HG02840 (cell line): ENCODE results near the gene ERC1.
"Not testable (repeated sequence)": the region's sequence is repeated elsewhere in the genome, so short reads cannot be mapped to it uniquely, and the experiment has no call there.

ENCODE experiments used
- ATAC-seq: cut with Tn5 transposase; IDR thresholded peaks from one replicate; pipeline ENCODE4 v1.9.1; 2021; ENCODE audit warnings: mild to moderate bottlenecking, moderate library complexity, moderate number of reproducible peaks; ENCODE audit not compliant: unreplicated experiment, low FRiP score

ERC1 gene

DNA sequence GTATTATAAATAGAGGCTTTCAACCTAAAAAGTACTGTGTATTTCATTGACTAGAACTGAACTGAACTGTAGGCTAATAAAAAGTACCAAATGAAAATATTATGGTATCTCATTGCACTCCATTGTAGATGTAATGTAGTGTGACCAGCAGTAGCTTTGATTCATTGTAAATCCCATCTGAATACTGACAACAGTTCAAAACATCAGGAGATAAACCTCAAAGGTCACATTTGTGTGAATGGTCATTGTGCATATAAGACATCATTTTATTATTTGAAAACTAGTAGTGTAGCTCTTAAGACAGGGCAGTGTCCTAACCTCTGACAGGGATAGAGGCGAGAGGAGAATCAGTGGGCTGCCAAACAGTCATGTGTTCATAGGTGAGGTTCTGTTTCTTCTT is 316.8 kb downstream of the ERC1 start:
- ATAC-seq = no peak

DNA sequence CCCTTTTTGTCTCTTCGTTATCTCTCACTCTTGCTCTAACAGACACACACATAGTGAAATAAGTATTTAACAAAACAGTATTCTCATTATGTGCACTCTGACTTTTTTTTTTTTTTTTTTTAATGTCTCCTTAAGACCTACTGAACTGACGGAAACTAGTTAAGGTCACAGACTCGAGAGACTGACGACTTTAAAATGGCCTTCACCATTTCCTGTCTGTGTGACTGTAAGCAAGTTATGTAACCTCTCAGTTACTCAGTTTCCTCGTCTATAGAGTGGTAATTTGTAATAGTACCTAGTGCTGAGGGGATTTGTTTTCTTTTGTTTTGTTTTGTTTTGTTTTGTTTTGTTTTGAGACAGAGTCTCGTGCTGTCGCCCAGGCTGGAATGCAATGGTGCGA is 318.6 kb downstream of the ERC1 start:
- ATAC-seq = no peak

DNA sequence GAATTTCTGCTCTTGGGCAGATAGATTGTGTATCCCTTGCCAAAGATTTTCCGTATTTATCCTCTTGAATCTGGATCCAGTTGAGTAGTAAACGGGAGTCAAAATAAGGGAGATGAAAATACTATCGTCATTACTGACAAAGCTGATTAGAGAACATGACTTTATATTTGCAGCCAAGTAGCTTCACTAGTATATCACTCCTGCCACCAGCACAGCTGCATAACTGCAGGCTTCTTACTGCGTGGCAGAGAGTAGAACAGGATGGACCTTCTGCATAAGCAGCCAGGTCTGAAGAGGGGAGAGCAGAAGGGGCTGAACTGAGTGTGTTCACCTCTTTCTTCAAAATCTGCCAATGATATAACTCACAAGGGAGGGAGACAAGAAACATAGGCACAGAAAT is 319.6 kb downstream of the ERC1 start:
- no peak for ATAC-seq

DNA sequence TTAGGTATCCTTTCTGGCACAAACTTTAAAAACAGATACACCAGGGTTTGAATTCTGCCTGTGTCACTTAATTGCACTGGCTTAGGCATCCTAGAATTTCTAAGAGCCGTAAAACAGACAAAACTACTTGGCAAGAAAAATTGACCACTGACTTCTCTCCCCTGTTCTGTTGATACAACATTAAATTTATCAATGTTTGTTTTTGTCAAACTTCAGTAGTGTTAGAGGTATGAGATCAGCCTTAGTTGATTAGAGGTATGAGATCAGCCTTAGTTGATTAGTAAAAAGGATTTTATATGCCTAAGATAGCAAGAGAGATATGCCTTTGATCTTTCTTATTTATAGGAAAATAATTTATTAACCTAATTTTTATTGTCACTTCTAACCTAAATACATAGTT is 320.1 kb downstream of the ERC1 start:
- no peak for ATAC-seq

DNA sequence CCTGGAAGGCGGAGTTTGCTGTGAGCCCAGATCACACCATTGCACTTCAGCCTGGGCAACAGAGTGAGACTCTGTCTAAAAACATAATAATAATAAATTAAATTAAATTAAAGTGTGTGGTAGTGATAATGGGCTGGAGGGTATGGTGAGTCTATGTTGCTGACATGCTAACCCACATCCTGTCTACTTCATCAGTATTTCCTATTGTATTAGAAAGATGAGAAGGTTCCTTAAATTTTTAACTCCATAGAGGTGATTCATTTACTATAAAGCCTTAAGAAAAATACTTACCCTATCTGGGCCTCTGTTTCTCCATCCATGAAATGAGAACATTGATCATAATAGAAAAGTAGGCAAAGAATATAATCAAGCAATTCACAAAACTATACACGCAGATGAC is 322.9 kb downstream of the ERC1 start:
- ATAC-seq = no peak

DNA sequence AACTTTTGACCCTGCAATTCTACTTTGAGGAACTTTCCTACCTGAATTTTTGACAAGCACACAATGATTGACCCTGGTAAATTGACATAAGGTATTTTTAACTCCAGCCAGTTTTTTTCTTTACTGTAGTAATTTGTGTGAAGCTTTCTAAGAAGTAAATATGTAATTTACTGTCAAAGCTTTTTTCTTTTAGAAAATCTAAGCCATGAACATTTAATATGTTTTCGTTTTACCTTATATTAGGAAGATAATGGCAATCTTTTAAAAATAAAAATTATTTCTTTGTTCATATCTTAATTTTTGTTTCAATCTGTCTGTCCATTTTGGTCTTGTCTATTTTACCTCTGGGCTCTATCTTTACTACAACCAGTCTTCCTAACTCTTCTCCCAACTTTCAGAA is 323.5 kb downstream of the ERC1 start:
- ATAC-seq = no peak

DNA sequence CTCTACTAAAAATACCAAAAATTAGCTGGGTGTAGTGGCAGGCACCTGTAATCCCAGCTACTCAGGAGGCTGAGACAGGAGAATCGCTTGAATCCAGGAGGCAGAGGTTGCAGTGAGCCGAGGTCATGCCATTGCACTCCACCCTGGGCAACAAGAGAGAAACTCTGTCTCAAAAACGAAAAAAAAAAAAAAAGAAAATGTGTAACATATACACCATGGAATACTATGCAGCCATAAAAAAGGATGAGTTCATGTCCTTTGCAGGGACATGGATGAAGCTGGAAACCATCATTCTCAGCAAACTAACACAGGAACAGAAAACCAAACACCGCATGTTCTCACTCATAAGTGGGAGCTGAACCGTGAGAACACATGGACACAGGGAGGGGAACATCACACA is 326.0 kb downstream of the ERC1 start:
- ATAC-seq = not testable (repeated sequence)

DNA sequence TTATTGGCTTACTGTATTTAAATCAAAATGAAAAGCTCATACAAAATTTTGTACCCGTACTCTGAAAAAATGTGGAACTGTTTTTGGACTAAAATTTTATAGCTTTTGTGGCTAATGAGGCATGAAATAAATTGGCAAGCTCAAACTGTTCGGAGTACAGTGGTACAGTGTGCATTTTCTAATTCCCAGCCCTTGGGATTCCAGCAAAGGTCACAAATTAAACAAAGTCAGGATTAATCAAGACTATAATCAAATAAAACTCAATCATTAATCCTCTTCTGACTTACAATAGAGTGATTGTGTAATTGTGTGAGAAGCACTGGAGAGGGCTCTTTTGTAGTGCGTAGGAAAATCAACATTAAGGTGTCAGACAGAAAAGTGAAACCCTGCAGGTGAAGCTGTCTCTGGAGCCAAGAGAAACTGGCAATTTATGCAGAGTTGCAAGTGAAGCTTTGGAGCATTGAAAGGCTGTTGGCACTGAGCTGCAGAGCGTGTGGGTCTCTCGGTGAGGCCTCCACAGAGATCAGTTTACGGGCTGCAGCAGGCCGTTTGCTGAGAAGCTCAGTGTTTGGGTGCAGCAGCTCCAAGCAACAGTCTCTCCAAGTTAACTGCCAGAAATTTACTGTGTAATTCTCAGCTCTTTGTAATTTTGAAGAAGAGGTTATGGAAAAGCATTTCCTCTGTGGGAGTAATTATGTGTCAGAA is 327.5 kb downstream of the ERC1 start:
- ATAC-seq = no peak

DNA sequence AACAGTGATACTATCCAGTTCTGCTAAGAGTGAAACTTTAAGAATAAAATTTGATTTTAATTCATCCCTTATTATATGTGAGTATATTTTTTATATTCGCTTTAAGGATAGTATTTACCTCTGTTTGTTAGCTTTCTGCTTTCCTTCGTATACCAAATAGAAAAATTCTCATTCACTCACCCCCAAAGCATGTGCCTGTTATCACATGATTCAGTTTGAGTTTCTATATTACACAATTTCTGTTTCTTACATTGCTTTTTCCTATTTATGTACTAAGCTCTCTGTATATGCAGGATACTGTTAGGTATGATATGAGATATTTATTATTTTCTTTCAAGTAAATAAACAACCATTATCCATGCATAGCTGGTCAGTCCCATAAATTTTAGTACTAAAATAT is 328.2 kb downstream of the ERC1 start:
- ATAC-seq = no peak

DNA sequence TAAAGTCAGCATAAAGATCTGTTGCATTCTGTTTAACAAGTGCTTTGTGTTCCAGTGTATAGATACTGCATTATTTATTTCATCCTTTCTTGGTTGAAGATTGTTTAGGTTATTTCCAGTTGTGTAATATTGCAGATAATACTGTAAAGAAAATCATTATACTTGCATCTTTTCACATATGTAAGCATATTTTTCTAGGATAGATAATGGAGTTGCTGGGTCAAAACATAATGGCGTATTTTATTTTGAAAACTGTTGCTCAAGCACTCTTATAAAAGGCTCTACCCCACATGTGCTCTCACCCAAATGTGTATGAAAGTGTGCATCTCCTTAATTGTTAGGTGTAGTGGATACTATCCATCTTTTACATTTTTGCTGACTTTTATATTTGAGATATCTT is 329.0 kb downstream of the ERC1 start:
- no peak for ATAC-seq

DNA sequence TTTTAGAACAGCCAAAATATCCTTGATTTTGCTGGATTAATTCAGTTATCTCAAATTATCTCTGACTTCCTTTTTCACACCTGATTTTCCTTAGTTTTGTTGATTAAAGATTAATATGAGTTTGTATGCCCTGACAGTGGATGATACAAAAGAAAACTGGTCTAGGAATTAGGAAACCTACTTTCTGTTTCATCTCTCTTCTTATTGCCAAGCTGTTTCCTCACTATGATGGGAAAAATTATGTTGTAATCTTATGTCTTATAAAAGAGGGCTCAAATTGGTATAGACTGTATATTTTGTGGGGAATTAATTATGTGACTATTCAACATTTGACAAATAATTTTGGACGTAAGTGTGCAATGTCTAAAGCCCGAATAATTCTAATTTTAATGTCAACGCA is 331.8 kb downstream of the ERC1 start:
- ATAC-seq = no peak

DNA sequence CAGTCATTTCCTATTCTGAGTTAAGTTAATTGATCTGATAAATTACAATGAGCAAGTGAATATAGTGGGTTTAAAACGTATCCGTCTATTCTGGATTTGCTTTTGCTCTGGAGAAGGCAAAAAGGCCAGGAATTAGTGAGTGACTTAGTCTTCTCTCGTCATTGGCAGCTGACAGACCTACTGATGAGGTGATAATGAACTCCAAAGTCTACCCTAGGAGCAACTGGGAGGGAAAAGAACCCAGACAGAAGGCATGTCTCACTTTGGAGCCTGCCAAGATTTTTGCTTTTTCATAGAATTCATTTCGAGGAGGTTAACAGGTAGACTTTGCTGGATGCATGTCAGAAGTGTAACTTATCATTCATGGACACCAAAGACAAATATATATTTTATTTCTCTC is 333.1 kb downstream of the ERC1 start:
- no peak for ATAC-seq

DNA sequence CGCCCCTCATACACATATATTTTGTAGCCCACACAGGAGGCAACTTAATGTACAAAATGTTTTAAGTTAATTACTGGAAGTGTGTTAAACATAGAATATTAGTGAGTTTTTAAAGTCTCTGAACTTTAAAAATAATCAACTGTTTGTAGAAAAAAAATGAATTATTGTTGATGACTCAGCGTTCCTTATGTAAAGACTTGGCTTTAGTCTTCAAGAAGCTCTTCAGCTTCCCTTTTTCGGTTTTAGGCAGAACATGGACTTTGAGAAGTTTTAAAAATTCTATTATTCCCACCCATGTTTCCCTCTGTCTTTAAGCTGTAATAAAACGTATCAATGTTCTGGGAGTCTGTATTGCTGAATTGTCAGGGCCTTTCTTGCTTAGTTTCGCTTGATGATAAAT is 333.9 kb downstream of the ERC1 start:
- ATAC-seq = no peak

DNA sequence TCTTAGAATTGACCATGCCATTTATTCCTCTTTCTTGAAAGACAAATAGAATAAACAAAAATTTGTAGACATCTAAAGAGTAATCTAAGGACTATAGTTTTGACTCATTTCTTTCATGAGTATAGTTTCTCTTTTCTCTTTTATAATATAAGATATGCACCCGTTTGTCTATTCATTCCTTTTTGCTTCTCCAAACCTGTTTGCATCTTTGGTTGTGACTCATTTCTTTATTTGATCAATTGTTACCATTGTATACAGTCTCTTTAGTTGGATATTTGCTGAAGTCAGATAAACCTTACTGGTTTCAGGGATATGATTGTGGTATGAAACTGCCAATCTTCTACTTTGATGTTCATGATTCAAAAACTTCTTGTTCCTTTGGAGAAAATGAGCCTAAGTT is 334.6 kb downstream of the ERC1 start:
- no peak for ATAC-seq

DNA sequence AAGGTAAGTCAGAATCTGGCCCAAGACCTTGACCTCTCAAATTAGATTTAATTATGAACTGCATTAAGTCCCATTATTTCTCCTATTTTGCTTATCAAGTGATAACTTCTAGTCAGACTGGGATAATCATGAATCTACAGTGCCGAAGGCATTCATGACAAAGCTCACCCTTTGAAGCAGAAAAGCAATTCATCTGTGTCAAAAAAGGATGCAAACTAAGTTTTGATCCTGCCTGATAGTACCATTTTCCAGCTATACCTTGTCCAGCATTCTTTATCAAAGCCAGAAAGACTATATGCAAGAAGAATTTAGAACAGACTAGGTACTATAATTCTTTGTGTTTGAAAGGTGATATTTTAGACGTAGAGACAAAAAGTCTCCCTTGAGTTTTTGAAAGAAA is 335.2 kb downstream of the ERC1 start:
- ATAC-seq = no peak

DNA sequence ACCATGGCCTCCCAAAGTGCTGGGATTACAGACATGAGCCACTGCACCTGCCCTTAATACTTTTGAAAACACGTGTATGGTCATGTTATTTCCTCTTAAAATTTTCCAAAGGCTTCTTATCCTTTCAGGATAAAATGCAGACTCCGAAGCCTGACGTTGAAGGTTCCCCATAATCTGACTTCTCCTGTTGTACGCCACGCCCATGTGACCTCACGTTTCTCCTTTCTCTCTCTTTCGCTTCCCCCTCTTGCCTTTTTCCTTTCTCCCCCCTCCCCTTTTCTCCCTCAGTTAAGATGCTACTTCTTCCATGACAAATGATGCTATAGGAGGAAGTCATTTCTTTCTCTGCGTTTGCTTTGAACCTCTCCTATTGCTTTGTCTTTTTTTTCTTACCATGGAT is 337.4 kb downstream of the ERC1 start:
- no peak for ATAC-seq

DNA sequence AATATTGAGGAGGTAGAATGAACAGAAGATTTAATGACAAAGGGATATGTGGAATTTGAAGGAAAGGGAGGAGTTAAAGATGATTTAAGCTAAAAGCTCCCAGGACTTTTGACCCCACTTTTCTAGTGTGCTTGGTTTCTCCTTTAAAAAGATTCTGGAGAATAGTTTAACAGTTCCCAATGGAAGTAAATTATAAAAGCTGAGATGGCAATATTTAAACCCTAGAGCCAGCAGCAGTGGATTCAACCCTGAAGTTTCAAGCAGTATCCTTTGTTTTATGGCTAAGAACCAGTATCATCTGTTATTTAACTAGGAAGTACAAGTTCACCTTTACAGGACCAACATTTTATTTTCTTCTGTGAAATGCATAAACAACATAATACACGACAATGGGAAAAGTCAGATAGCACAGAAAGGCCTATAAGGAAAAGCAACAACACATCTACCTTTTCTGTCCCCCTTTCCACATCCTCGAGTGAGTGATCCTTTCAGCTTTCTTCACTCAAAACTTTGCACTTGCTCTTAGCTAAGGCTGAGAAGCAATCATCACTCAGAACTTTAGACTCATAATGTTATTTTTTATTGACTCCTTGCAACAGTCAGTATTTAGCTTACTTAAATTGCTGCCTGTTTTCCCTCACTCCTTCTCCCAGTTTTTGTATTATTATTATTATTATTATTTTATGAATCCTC is 338.9 kb downstream of the ERC1 start:
- no peak for ATAC-seq

DNA sequence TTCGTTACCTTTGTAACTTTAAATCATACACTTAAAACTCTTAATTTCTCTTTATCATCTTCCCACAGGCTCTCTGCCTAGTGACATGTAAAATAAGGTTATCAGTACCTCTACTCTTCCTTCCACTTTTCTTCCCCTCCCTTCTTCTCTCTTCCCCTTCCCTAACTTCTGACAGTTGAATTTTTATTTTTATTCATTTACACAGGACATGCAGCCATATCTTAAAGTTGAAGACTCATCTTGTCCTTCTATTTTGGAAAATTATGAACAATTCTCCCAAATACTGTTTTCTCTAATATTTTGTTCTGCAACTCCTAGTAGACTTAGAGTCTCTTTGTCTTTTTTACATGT is 339.4 kb downstream of the ERC1 start:
- ATAC-seq = no peak

DNA sequence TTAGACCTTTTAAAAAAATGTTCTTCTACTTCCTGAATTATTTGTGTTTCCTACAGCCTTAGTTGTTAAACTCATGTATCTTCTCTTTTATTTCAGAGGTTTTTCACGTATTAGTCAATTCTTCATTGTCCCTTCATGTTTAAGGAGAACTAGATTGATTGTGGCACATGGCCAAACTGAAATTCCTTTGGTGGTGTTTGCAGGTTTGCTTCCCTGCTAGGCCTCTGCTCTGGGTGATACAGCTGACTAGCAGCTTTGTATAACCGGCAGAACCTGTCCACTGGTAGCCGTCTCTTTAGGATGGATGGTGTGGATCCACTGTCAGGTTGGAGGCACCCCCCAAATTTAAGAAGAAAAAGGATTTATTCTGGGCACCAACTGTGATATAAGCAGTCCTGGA is 341.3 kb downstream of the ERC1 start:
- ATAC-seq = no peak

DNA sequence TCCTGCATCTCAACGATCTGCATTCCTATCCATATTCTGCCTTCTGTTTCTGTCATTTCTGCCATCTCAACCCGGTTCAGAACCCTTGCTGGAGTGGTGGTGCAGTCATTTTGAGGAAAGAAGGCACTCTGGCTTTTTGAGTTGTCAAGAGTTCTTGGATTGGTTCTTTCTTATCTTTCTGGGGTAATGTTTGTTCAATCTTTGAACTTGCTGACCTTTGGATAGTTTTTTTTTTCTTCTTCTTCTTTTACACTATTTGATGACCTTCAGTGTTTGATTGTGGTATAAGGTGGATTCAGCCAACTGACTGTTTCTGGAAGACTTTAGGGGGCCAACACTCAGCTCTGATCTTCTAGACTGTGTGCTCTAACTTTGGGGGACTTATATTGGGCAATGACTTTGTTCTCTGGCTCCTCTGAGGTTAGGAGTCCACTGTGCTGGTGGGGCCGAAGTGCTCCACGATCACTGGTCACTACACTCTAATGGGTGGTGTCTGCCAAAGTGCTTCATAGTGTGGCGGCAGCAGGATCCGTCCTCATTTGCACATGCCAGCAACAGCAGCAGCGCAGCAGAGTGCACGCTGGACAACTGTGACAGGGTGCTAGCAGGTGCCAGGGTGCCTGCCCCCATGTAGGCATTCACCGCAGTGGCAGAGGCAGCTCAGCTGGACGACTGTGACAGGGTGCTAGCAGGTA is 347.6 kb downstream of the ERC1 start:
- ATAC-seq = no peak

DNA sequence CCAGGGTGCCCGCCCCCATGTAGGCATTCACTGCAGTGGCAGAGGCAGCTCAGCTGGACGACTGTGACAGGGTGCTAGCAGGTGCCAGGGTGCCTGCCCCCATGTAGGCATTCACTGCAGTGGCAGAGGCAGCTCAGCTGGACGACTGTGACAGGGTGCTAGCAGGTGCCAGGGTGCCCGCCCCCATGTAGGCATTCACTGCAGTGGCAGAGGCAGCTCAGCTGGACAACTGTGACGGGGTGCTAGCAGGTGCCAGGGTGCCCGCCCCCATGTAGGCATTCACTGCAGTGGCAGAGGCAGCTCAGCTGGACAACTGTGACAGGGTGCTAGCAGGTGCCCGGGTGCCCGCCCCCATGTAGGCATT is 348.1 kb downstream of the ERC1 start:
- ATAC-seq = not testable (repeated sequence)
